ENCODE measurements around the gene RAB33B.

Gene RAB33B

DNA sequence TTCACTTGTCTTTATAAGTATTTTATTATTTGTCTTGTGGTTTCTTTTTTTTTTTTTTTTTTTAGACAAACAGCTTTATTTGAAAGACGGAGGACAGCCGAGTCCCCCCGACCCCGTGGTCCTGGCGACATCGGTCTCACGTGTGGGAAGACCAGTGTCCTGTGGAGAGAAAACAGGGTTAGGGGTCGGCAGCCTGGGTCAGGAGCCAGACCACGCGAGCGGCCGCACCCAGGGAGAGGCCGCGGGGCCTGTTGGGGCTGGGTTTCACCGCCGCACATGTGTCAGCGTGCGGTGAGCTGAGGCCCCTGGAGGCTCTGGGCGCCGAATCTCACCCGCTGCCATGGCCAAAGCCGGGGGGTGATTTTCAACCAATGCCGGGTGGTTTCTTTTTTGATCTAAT, 17.8 kb upstream of the RAB33B start:
- Histone ChIP-seq H3K4me3 (ENCODE audit: low read length, poor library complexity, severe bottlenecking) (no peak overlapping the region), H3K9me3 (ENCODE audit: insufficient read depth, low read depth, low read length) (peaks cover 24% of the 10 kb centered on the region), H3K36me3 (ENCODE audit: insufficient read depth, low read length) (no peaks in the 10 kb centered on the region), H3K4me2 (ENCODE audit: low read depth, low read length, poor library complexity, severe bottlenecking) (peak overlapping the region; percentile 33), H2AFZ (ENCODE audit: low read length) (no peak overlapping the region), H3K9me2 (replicated peaks; ENCODE audit: low read depth, low read length) (no peaks in the 10 kb centered on the region), H3K79me2 (ENCODE audit: insufficient read depth, low read length) (no peaks in the 10 kb centered on the region), H3K9ac (ENCODE audit: low read depth, low read length, poor library complexity, severe bottlenecking) (no peak overlapping the region), H4K20me1 (ENCODE audit: insufficient read depth, low read length, poor library complexity, severe bottlenecking) (no peaks in the 10 kb centered on the region), H3F3A (ENCODE audit: low read depth) (no peaks in the 10 kb centered on the region), H3K4me1 (ENCODE audit: insufficient read depth, low read length, poor library complexity, severe bottlenecking) (peaks cover 10% of the 10 kb centered on the region), H3K27me3 (ENCODE audit: insufficient read depth, low read length, poor library complexity, severe bottlenecking) (no peaks in the 10 kb centered on the region)
- no peak for TF ChIP-seq CTCF (conservative IDR thresholded peaks at IDR 0.05; ENCODE audit: low read length)
- no peak for TF ChIP-seq EZH2phosphoT487 (IDR thresholded peaks at IDR 0.05; ENCODE audit: borderline replicate concordance)

DNA sequence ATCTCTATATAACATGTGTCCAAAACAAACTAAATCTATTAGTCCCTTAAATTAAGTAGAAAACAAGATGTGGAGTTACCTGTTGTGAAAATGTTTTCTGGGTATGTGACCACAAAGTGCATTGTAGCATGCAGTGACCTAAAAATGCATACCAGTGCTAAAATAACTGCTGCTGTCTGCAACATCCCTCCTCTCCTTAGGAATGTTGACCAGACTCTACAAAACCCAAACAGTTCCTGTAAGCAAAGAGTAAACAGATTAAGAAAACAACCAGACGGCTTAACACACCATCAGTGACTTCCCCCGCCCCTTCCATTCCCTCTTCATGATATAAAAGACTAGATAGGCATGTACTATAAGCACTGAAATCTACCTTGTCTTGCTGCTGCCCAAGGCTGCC, 15.8 kb upstream of the RAB33B start:
- H3K9me2 ChIP-seq (replicated peaks; ENCODE audit: low read depth, low read length): no peaks in the 10 kb centered on the region
- no peak overlapping the region for H3K4me2 ChIP-seq (ENCODE audit: low read depth, low read length, poor library complexity, severe bottlenecking)
- no peak overlapping the region for H3K9ac ChIP-seq (ENCODE audit: low read depth, low read length, poor library complexity, severe bottlenecking)
- H3K79me2 ChIP-seq (ENCODE audit: insufficient read depth, low read length): no peaks in the 10 kb centered on the region
- no peak overlapping the region for H2AFZ ChIP-seq (ENCODE audit: low read length)
- no peaks in the 10 kb centered on the region for H3F3A ChIP-seq (ENCODE audit: low read depth)
- no peaks in the 10 kb centered on the region for H4K20me1 ChIP-seq (ENCODE audit: insufficient read depth, low read length, poor library complexity, severe bottlenecking)
- H3K9me3 ChIP-seq (ENCODE audit: insufficient read depth, low read depth, low read length): peaks cover 24% of the 10 kb centered on the region
- no peaks in the 10 kb centered on the region for H3K36me3 ChIP-seq (ENCODE audit: insufficient read depth, low read length)
- TF ChIP-seq EZH2phosphoT487 (IDR thresholded peaks at IDR 0.05; ENCODE audit: borderline replicate concordance) (no peak), CTCF (conservative IDR thresholded peaks at IDR 0.05; ENCODE audit: low read length) (no peak)
- H3K4me1 ChIP-seq (ENCODE audit: insufficient read depth, low read length, poor library complexity, severe bottlenecking): peaks cover 10% of the 10 kb centered on the region
- H3K27me3 ChIP-seq (ENCODE audit: insufficient read depth, low read length, poor library complexity, severe bottlenecking): no peaks in the 10 kb centered on the region
- H3K4me3 ChIP-seq (ENCODE audit: low read length, poor library complexity, severe bottlenecking): no peak overlapping the region

GRCh38 chr4:139441029-139441428, 12.9 kb upstream of the RAB33B start:
- Histone ChIP-seq H3K36me3 (ENCODE audit: insufficient read depth, low read length) (no peaks in the 10 kb centered on the region), H3K4me3 (ENCODE audit: low read length, poor library complexity, severe bottlenecking) (no peak overlapping the region)

More at GRCh38 chr4:139441029-139441428, 12.9 kb upstream of the RAB33B start:
- H4K20me1 ChIP-seq (ENCODE audit: insufficient read depth, low read length, poor library complexity, severe bottlenecking): no peaks in the 10 kb centered on the region
- H3K9me2 ChIP-seq (replicated peaks; ENCODE audit: low read depth, low read length): no peaks in the 10 kb centered on the region
- H3F3A ChIP-seq (ENCODE audit: low read depth): no peaks in the 10 kb centered on the region
- H3K9ac ChIP-seq (ENCODE audit: low read depth, low read length, poor library complexity, severe bottlenecking): no peak overlapping the region
- no peaks in the 10 kb centered on the region for H3K79me2 ChIP-seq (ENCODE audit: insufficient read depth, low read length)
- peaks cover 5% of the 10 kb centered on the region for H3K4me1 ChIP-seq (ENCODE audit: insufficient read depth, low read length, poor library complexity, severe bottlenecking)
- TF ChIP-seq EZH2phosphoT487 (IDR thresholded peaks at IDR 0.05; ENCODE audit: borderline replicate concordance) (no peak), CTCF (conservative IDR thresholded peaks at IDR 0.05; ENCODE audit: low read length) (no peak)
- H2AFZ ChIP-seq (ENCODE audit: low read length): no peak overlapping the region
- H3K4me2 ChIP-seq (ENCODE audit: low read depth, low read length, poor library complexity, severe bottlenecking): no peak overlapping the region
- peaks cover 24% of the 10 kb centered on the region for H3K9me3 ChIP-seq (ENCODE audit: insufficient read depth, low read depth, low read length)
- H3K27me3 ChIP-seq (ENCODE audit: insufficient read depth, low read length, poor library complexity, severe bottlenecking): no peaks in the 10 kb centered on the region

All from Loucy (cell line).